HepG2 (cell line): ENCODE measurements around the gene SLC10A1. TPM values are rescaled to one million over a fixed set of nuclear protein-coding genes. Genes with fewer than 3 reads are reported as not detected.
A peak's percentile ranks its signal among the peaks of the same experiment; 100 is the strongest.

Experiments
- ARHGAP35 ChIP-seq: sonication (generic); formaldehyde crosslinking; IDR thresholded peaks from 2 replicates; pipeline ENCODE4 v1.9.0; 2022; ENCODE audit warnings: mild to moderate bottlenecking, inconsistent platforms, moderate library complexity, missing genetic modification reagents, borderline replicate concordance
- ARNT ChIP-seq: fragments of 450-650 bp; IDR thresholded peaks from 2 replicates; pipeline ENCODE4 v1.6.1; 2017
- FOXC1 ChIP-seq: sonication (generic); formaldehyde crosslinking; IDR thresholded peaks from 2 replicates; pipeline ENCODE4 v1.8.0; 2022; ENCODE audit warnings: mild to moderate bottlenecking, missing genetic modification reagents, borderline replicate concordance
- FOXP1 ChIP-seq, 2 experiments: fragments of 450-650 bp in 1 of 2; IDR thresholded peaks; 2 replicates each; pipeline ENCODE4 v1.6.1; 2017 to 2018; ENCODE audit warnings: antibody characterized with exemption in 1 of 2
- HNF1A ChIP-seq, 2 experiments: sonication (generic) in 1 of 2; formaldehyde crosslinking in 1 of 2; IDR thresholded peaks; 2 replicates each; pipeline versions ENCODE4 v1.4.0 to v1.6.1; 2016 to 2020; ENCODE audit warnings: borderline replicate concordance in 1 of 2, low read depth in 1 of 2, mild to moderate bottlenecking in 1 of 2, missing genetic modification reagents in 1 of 2
- KLF15 ChIP-seq: sonication (generic); formaldehyde crosslinking; IDR thresholded peaks from 2 replicates; pipeline ENCODE4 v1.8.1; 2023; ENCODE audit warnings: borderline replicate concordance, mild to moderate bottlenecking, inconsistent platforms, missing genetic modification reagents, mixed read lengths
- NCOA5 ChIP-seq: sonication (generic); formaldehyde crosslinking; IDR thresholded peaks from 2 replicates; pipeline ENCODE4 v1.4.0; 2020; ENCODE audit warnings: missing genetic modification reagents
- PCBP1 ChIP-seq: fragments of 200-400 bp; formaldehyde crosslinking; IDR thresholded peaks from 2 replicates; pipeline ENCODE4 v1.6.1; 2017; ENCODE audit warnings: mild to moderate bottlenecking, low read depth, low read length, borderline replicate concordance
- RBAK ChIP-seq: sonication (generic); formaldehyde crosslinking; IDR thresholded peaks from 2 replicates; pipeline ENCODE4 v1.5.1; 2020; ENCODE audit warnings: mild to moderate bottlenecking, missing genetic modification reagents
- RBFOX2 ChIP-seq: fragments of 200-400 bp; formaldehyde crosslinking; IDR thresholded peaks from 2 replicates; pipeline ENCODE4 v1.6.1; 2017; ENCODE audit warnings: low read depth, mild to moderate bottlenecking, low read length
- REL ChIP-seq: sonication (generic); formaldehyde crosslinking; conservative IDR thresholded peaks from 2 replicates; pipeline ENCODE4 v1.8.0; 2022; ENCODE audit warnings: mild to moderate bottlenecking, missing genetic modification reagents, moderate library complexity
- SATB2 ChIP-seq: sonication (generic); formaldehyde crosslinking; IDR thresholded peaks from 2 replicates; pipeline ENCODE4 v1.5.0; 2020; ENCODE audit warnings: missing genetic modification reagents
- SUZ12 ChIP-seq: fragments of 150-350 bp; IDR thresholded peaks from 2 replicates; pipeline ENCODE4 v1.6.1; 2014; ENCODE audit warnings: low read depth, low read length
- ZNF337 ChIP-seq: sonication (generic); formaldehyde crosslinking; IDR thresholded peaks from 2 replicates; pipeline ENCODE4 v1.5.1; 2020; ENCODE audit warnings: missing genetic modification reagents, low read depth, mild to moderate bottlenecking, borderline replicate concordance
- ZNF513 ChIP-seq: sonication (generic); formaldehyde crosslinking; conservative IDR thresholded peaks from 2 replicates; pipeline ENCODE4 v1.5.0; 2020; ENCODE audit warnings: missing genetic modification reagents
- ZNF577 ChIP-seq: sonication (generic); formaldehyde crosslinking; IDR thresholded peaks from 2 replicates; pipeline ENCODE4 v1.4.0; 2020; ENCODE audit warnings: mild to moderate bottlenecking, low read depth, missing genetic modification reagents, borderline replicate concordance
- ZNF597 ChIP-seq: sonication (generic); formaldehyde crosslinking; IDR thresholded peaks from 2 replicates; pipeline ENCODE4 v1.5.0; 2020; ENCODE audit warnings: missing genetic modification reagents
- ZNF7 ChIP-seq: IDR thresholded peaks from 2 replicates; pipeline ENCODE4 v1.6.1; 2016; ENCODE audit warnings: missing biosample characterization, missing genetic modification reagents
- polyA plus RNA-seq, 8 experiments: library from polyadenylated mRNA; depleted of rRNA in 3 of 8; stranded (reverse) in 7 of 8; unstranded in 1 of 8; fragments of >200 nt; fragmentation: Illumina TruSeq in 4 of 8; extraction: Trizol in 4 of 8; gene quantifications; 2 replicates each; pipeline versions ENCODE4 v1.2.1 to v1.2.3, GENCODE V29; 2011 to 2016; ENCODE audit warnings: low read depth in 4 of 8, missing spikeins in 1 of 8, mixed read lengths in 1 of 8; ENCODE audit not compliant: insufficient read depth in 1 of 8
- total RNA-seq, 5 experiments: library from RNA; depleted of rRNA; stranded (reverse); fragments of >200 nt; fragmentation: Illumina TruSeq; extraction: Trizol; gene quantifications; 2 replicates each; pipeline ENCODE4 v1.2.3, GENCODE V29; 2016; ENCODE audit warnings: low read depth in 1 of 5
- TF ChIP-seq, protein P1 (sequence below): sonication (generic); formaldehyde crosslinking; IDR thresholded peaks from 2 replicates; pipeline ENCODE4 v1.8.0; 2022; ENCODE audit warnings: mild to moderate bottlenecking, missing genetic modification reagents, moderate library complexity
- TF ChIP-seq, protein P2 (sequence below): sonication (generic); formaldehyde crosslinking; IDR thresholded peaks from 2 replicates; pipeline ENCODE4 v1.4.0; 2020; ENCODE audit warnings: missing genetic modification reagents

The SLC10A1 gene
- total and polyA plus RNA-seq, 2 of the 13 experiments (the other 11 are each of a cell fraction or from before 2014, with no cell fraction given), result 0.17 TPM; not detected in 1

GRCh38 chr14:69766984-69767368, 30.1 kb downstream of the SLC10A1 start, which contains the start of gene SRSF5 (continued):
- TF ChIP-seq HNF1A (IDR thresholded peaks at IDR 0.05; ENCODE audit: low read depth), result no peak
- no peak for TF ChIP-seq HNF1A (CRISPR knock-in tag; IDR thresholded peaks at IDR 0.05; ENCODE audit: borderline replicate concordance)
- no peak for TF ChIP-seq RBFOX2
- TF ChIP-seq ARNT, result no peak
- TF ChIP-seq FOXP1 (IDR thresholded peaks at IDR 0.05), result no peak
- TF ChIP-seq FOXP1 (CRISPR knock-in tag; IDR thresholded peaks at IDR 0.05), result no peak
- no peak for TF ChIP-seq PCBP1
- TF ChIP-seq FOXC1 (CRISPR knock-in tag), result peak; percentile 64; the same call in 1 of the 2 replicates
- TF ChIP-seq ZNF337 (CRISPR knock-in tag), result no peak
- TF ChIP-seq SUZ12, result no peak
- TF ChIP-seq, protein P1, sequence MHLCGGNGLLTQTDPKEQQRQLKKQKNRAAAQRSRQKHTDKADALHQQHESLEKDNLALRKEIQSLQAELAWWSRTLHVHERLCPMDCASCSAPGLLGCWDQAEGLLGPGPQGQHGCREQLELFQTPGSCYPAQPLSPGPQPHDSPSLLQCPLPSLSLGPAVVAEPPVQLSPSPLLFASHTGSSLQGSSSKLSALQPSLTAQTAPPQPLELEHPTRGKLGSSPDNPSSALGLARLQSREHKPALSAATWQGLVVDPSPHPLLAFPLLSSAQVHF (CRISPR knock-in tag), result 0 out of 2 replicates have a peak, but pooled peaks have one; percentile 50
- TF ChIP-seq KLF15 (CRISPR knock-in tag), result no peak
- peak; percentile 70; the same call in 1 of the 2 replicates for TF ChIP-seq RBAK (CRISPR knock-in tag)
- TF ChIP-seq, protein P2, sequence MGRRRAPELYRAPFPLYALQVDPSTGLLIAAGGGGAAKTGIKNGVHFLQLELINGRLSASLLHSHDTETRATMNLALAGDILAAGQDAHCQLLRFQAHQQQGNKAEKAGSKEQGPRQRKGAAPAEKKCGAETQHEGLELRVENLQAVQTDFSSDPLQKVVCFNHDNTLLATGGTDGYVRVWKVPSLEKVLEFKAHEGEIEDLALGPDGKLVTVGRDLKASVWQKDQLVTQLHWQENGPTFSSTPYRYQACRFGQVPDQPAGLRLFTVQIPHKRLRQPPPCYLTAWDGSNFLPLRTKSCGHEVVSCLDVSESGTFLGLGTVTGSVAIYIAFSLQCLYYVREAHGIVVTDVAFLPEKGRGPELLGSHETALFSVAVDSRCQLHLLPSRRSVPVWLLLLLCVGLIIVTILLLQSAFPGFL (CRISPR knock-in tag), result no peak; the same call in 1 of the 2 replicates
- no peak for TF ChIP-seq REL (CRISPR knock-in tag)
- TF ChIP-seq SATB2, result no peak; the same call in 1 of the 2 replicates
- no peak for TF ChIP-seq NCOA5
- 0 out of 2 replicates have a peak, but pooled peaks have one; percentile 34 for TF ChIP-seq ZNF513 (CRISPR knock-in tag)
- no peak for TF ChIP-seq ZNF577 (CRISPR knock-in tag)
- TF ChIP-seq ZNF597 (CRISPR knock-in tag), result no peak
- 0 out of 2 replicates have a peak, but pooled peaks have one; percentile 29 for TF ChIP-seq ZNF7
- TF ChIP-seq ARHGAP35, result 0 out of 2 replicates have a peak, but pooled peaks have one; percentile 9
- TF ChIP-seq, all 625 proteins: peak for 292
